Transverse colon (tissue), 4 donors: ENCODE data around the gene RIPOR1. TPM values are rescaled to one million over a fixed set of nuclear protein-coding genes. Genes with fewer than 3 reads are reported as not detected.

Source experiments
- DNase-seq: peaks from one replicate; pipeline ENCODE4 v3.0.0-alpha.2; 2019
- H3K27ac ChIP-seq, 4 donors: fragments of 200-600 bp; sonication (generic); 2 replicates each; pipeline ENCODE4 v1.5.1; 2016 to 2018; ENCODE audit warnings: inconsistent platforms in 4 of 4
- H3K27me3 ChIP-seq: fragments of 200-600 bp; sonication (generic); 2 replicates; pipeline ENCODE4 v1.5.1; 2017; ENCODE audit warnings: inconsistent platforms
- H3K36me3 ChIP-seq, 4 donors: fragments of 200-600 bp; sonication (generic); 2 replicates each; pipeline ENCODE4 v1.5.1; 2017 to 2019; ENCODE audit warnings: inconsistent platforms in 4 of 4
- H3K4me1 ChIP-seq, 4 donors: fragments of 200-600 bp; sonication (generic); 2 replicates each; pipeline ENCODE4 v1.5.1; 2017 to 2020; ENCODE audit warnings: inconsistent platforms in 4 of 4
- H3K4me3 ChIP-seq, 4 donors: fragments of 200-600 bp; sonication (generic); 1 replicate in 1 of 4; 2 replicates in 3 of 4; pipeline versions ENCODE4 v1.5.1 to v1.6.1; 2017 to 2019; ENCODE audit warnings: inconsistent platforms in 4 of 4
- H3K9me3 ChIP-seq, 2 donors: fragments of 200-600 bp; sonication (generic); 2 replicates each; pipeline ENCODE4 v1.5.1; 2017 to 2019; ENCODE audit warnings: inconsistent platforms in 2 of 2
- EP300 ChIP-seq: sonication (generic); formaldehyde crosslinking; IDR thresholded peaks from one replicate; pipeline ENCODE4 v1.6.1; 2017; ENCODE audit warnings: antibody characterized with exemption, low read depth
- POLR2A ChIP-seq: fragments of 450-650 bp; IDR thresholded peaks from one replicate; pipeline ENCODE4 v1.6.1; 2016; ENCODE audit warnings: antibody characterized with exemption, mild to moderate bottlenecking, moderate library complexity
- POLR2AphosphoS5 ChIP-seq, 3 donors: sonication (generic); formaldehyde crosslinking; IDR thresholded peaks; one replicate each; pipeline ENCODE4 v1.6.1; 2016; ENCODE audit warnings: antibody characterized with exemption in 3 of 3
- WGBS, 2 donors: methylation state at CpG; one replicate each; pipeline ENCODE4 v1.1.5; 2018; ENCODE audit warnings: low coverage in 1 of 2; 5-methylcytosine and 5-hydroxymethylcytosine counted together
- in situ Hi-C, 4 donors: fragments of 200-750 bp; cut with MboI; loops; one replicate each; pipeline versions ENCODE4 v1.15.0 to v1.15.1; 2017; ENCODE audit warnings: low sequenced_read_pairs in 3 of 4, low pct_ligation_motif_present in 1 of 4, low pct_unique_long_range_greater_than_20kb in 1 of 4
- intact Hi-C: fragments of 100-400 bp; cut with DNase I; formaldehyde crosslinking; loops from one replicate; pipeline ENCODE4 v1.15.1; 2023; ENCODE audit warnings: low total_unique reads
- total RNA-seq, 4 donors: library from RNA; depleted of rRNA; stranded (reverse); fragments of >200 nt; gene quantifications; one replicate each; pipeline ENCODE4 v1.1.0, GENCODE V29; 2016
- TF ChIP-seq, protein P1 (sequence below), 5 experiments: fragments of 200-600 bp in 3 of 5; fragments of 450-650 bp in 2 of 5; sonication (generic) in 3 of 5; IDR thresholded peaks; 1 replicate in 2 of 5; 2 replicates in 3 of 5; pipeline ENCODE4 v1.5.1; 2016 to 2017; ENCODE audit warnings: antibody characterized with exemption in 5 of 5, inconsistent platforms in 3 of 5, mild to moderate bottlenecking in 2 of 5, moderate library complexity in 1 of 5

The RIPOR1 gene
- total RNA-seq, 4 donors from 2014 or later: 11.2 to 141 (median 24.1) TPM

DNA sequence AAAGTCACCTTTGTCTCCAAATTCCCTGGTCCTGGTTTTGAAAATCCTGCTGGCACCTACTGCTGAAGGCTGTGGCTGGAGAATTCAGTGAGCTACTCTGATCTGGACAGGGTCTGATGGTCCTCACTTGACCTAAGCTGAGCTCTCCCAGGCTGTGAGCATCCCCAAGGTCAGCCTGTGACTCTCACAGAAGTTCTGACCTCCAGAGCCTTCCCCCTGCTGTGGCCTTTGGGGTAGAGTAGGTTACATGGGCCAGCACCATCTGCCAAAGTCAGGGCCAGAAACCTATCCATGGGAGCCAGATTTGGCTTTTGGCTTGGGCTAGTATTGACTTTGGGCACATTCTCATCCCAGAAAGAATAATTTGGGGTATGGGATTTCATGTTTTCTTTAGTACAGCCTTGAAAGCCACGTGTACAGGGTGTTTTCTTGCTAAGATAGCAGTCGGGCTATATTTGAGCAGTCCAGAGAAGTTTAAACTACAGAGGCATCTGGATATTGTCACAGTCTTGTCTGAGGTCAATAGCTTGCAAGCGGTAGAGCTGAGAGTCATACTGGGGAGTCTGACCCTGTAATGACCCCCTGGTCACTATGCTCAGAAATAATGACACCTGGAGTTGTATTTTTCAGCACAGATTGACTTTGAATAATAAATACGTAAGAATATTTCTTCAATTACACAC, 39.1 kb upstream of the RIPOR1 start:
- TF ChIP-seq POLR2A: no peak
- peak in 1 of 3 donors; percentile 38 for TF ChIP-seq POLR2AphosphoS5 (IDR thresholded peaks at IDR 0.05)
- in situ Hi-C loops: no loop called here
- Histone ChIP-seq H3K36me3 (no peaks in the 10 kb centered on the region), H3K9me3 (no peaks in the 10 kb centered on the region), H3K27me3 (no peaks in the 10 kb centered on the region), H3K27ac (peak overlapping the region; percentile 63 to 81 (median 73)), H3K4me1 (peaks cover 7 to 44% (median 11%) of the 10 kb centered on the region in 4 donors), H3K4me3 (no peak overlapping the region)
- intact Hi-C loops: no loop called here
- 40 to 67% methylated on average over 1 to 4 of the region's 4 CpGs for WGBS, 2 donors
- DNase-seq: no peak

- Histone ChIP-seq H3K36me3 (no peaks in the 10 kb centered on the region), H3K9me3 (no peaks in the 10 kb centered on the region), H3K4me1 (peaks cover 7 to 44% (median 11%) of the 10 kb centered on the region in 4 donors), H3K27me3 (no peaks in the 10 kb centered on the region), H3K4me3 (no peak overlapping the region), H3K27ac (peak overlapping the region; percentile 52 to 81 (median 66))
- DNase-seq: no peak
- in situ Hi-C loops: no loop called here
- intact Hi-C loops: no loop called here
- TF ChIP-seq POLR2AphosphoS5 (IDR thresholded peaks at IDR 0.05) (no peak), POLR2A (no peak), EP300 (no peak)
- TF ChIP-seq, protein P1, sequence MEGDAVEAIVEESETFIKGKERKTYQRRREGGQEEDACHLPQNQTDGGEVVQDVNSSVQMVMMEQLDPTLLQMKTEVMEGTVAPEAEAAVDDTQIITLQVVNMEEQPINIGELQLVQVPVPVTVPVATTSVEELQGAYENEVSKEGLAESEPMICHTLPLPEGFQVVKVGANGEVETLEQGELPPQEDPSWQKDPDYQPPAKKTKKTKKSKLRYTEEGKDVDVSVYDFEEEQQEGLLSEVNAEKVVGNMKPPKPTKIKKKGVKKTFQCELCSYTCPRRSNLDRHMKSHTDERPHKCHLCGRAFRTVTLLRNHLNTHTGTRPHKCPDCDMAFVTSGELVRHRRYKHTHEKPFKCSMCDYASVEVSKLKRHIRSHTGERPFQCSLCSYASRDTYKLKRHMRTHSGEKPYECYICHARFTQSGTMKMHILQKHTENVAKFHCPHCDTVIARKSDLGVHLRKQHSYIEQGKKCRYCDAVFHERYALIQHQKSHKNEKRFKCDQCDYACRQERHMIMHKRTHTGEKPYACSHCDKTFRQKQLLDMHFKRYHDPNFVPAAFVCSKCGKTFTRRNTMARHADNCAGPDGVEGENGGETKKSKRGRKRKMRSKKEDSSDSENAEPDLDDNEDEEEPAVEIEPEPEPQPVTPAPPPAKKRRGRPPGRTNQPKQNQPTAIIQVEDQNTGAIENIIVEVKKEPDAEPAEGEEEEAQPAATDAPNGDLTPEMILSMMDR (IDR thresholded peaks at IDR 0.05): no peak
- 87 to 90% methylated on average over 4 to 8 of the region's 8 CpGs for WGBS, 2 donors
Measured at GRCh38 chr16:67490335-67491096, 38.1 kb upstream of the RIPOR1 start.

- Histone ChIP-seq H3K4me1 (peaks cover 0 to 9% (median 2%) of the 10 kb centered on the region in 4 donors), H3K27me3 (no peaks in the 10 kb centered on the region), H3K9me3 (no peaks in the 10 kb centered on the region), H3K27ac (no peak overlapping the region), H3K4me3 (no peak overlapping the region), H3K36me3 (no peaks in the 10 kb centered on the region)
- no peak for DNase-seq
- intact Hi-C loops: no loop called here
- in situ Hi-C loops: no loop called here
- WGBS, 2 donors: 78% methylated on average over 4 of the region's 4 CpGs; no CpG with 5 or more reads in 1 of the 2 donors
- TF ChIP-seq, protein P1 (IDR thresholded peaks at IDR 0.05): no peak
- TF ChIP-seq POLR2A: no peak
- TF ChIP-seq POLR2AphosphoS5 (IDR thresholded peaks at IDR 0.05): no peak
- TF ChIP-seq EP300: no peak
Measured at GRCh38 chr16:67499106-67499505, 29.5 kb upstream of the RIPOR1 start.

GRCh38 chr16:67504031-67505021, 24.3 kb upstream of the RIPOR1 start:
- peak; percentile 28 for TF ChIP-seq EP300
- TF ChIP-seq, protein P1 (IDR thresholded peaks at IDR 0.05): no peak
- no peak for TF ChIP-seq POLR2A
- in situ Hi-C loops (no loop called here), intact Hi-C loops (loop anchor here (5.0 kb wide), 1 partner anchor 1063 kb away; no protein-coding TSS in a partner anchor)
- DNase-seq: peak; percentile 68
- no peak overlapping the region for H3K4me3 ChIP-seq
- H3K27ac ChIP-seq: peak overlapping the region; percentile 13 to 67 (median 54)
- H3K27me3 ChIP-seq: no peaks in the 10 kb centered on the region
- peaks cover 0 to 16% (median 8%) of the 10 kb centered on the region in 4 donors for H3K4me1 ChIP-seq
- H3K36me3 ChIP-seq: no peaks in the 10 kb centered on the region
- no peaks in the 10 kb centered on the region for H3K9me3 ChIP-seq
- 48 to 79% methylated on average over 6 to 9 of the region's 9 CpGs for WGBS, 2 donors
